SK-N-SH (cell line): Measurements from ENCODE around the gene TP53TG5. TPM values are rescaled to one million over a fixed set of nuclear protein-coding genes. Genes with fewer than 3 reads are reported as not detected.
A peak's percentile ranks its signal among the peaks of the same experiment; 100 is the strongest.

Experiments used
- CTCF ChIA-PET: fragments of 300-600, 350-600 bp; formaldehyde crosslinking; extraction: SDS; loops from one replicate; lab custom pipeline; 2021; lab: Yijun Ruan, JAX
- POLR2A ChIA-PET: fragments of 350-600 bp; sonication (Branson Sonifier 250); formaldehyde crosslinking; extraction: SDS; loops from one replicate; lab custom pipeline; 2020; ENCODE audit warnings: antibody characterized with exemption, inconsistent platforms; lab: Yijun Ruan, JAX
- DNase-seq: peaks from one replicate; pipeline ENCODE4 v3.0.0; 2012
- H2AFZ ChIP-seq: fragments of 200-600 bp; sonication (generic); 2 replicates; pipeline ENCODE4 v1.8.1; 2016; ENCODE audit warnings: antibody characterized with exemption, mild to moderate bottlenecking, low read depth
- H3F3A ChIP-seq: fragments of 200-600 bp; sonication (generic); replicated peaks from 2 replicates; pipeline ENCODE3; 2016; ENCODE audit warnings: antibody characterized with exemption, mild to moderate bottlenecking; ENCODE audit not compliant: insufficient read depth
- H3K27ac ChIP-seq, 2 experiments: fragments of 200-500 bp in 1 of 2; fragments of 200-600 bp in 1 of 2; sonication (Bioruptor generic) in 1 of 2; sonication (generic), shearing (Covaris generic) in 1 of 2; 2 replicates each; pipeline versions ENCODE4 v1.5.1 to v1.6.1; 2014 to 2016; ENCODE audit warnings: low read depth in 2 of 2, inconsistent platforms in 1 of 2, low read length in 1 of 2, mild to moderate bottlenecking in 1 of 2, mixed read lengths in 1 of 2
- H3K27me3 ChIP-seq: fragments of 200-600 bp; sonication (generic), shearing (Covaris generic); 2 replicates; pipeline ENCODE4 v1.6.1; 2016; ENCODE audit warnings: mixed run types; ENCODE audit not compliant: insufficient read depth
- H3K36me3 ChIP-seq, 2 experiments: fragments of 200-500 bp in 1 of 2; fragments of 200-600 bp in 1 of 2; sonication (Bioruptor generic) in 1 of 2; sonication (generic) in 1 of 2; replicated peaks in 1 of 2; 2 replicates each; pipeline versions ENCODE3 to v1.5.1; 2014 to 2016; ENCODE audit warnings: low read length in 1 of 2, mild to moderate bottlenecking in 1 of 2; ENCODE audit not compliant: insufficient read depth in 2 of 2, control insufficient read depth in 1 of 2
- H3K4me1 ChIP-seq, 2 experiments: fragments of 200-500 bp in 1 of 2; fragments of 200-600 bp in 1 of 2; sonication (Bioruptor generic) in 1 of 2; sonication (generic), shearing (Covaris generic) in 1 of 2; 2 replicates each; pipeline versions ENCODE4 v1.5.1 to v1.6.1; 2014 to 2016; ENCODE audit warnings: low read depth in 1 of 2, low read length in 1 of 2, mixed run types in 1 of 2; ENCODE audit not compliant: insufficient read depth in 2 of 2, control insufficient read depth in 1 of 2
- H3K4me2 ChIP-seq: fragments of 200-600 bp; sonication (generic), shearing (Covaris generic); 2 replicates; pipeline ENCODE4 v1.6.1; 2017; ENCODE audit warnings: mixed run types
- H3K4me3 ChIP-seq, 2 experiments: fragments of 200-500 bp in 1 of 2; fragments of 200-600 bp in 1 of 2; sonication (Bioruptor generic) in 1 of 2; sonication (generic), shearing (Covaris generic) in 1 of 2; 2 replicates each; pipeline versions ENCODE4 v1.5.1 to v1.8.1; 2014 to 2016; ENCODE audit warnings: low read depth in 2 of 2, inconsistent platforms in 1 of 2, low read length in 1 of 2, mild to moderate bottlenecking in 1 of 2, mixed read lengths in 1 of 2, moderate library complexity in 1 of 2
- H3K79me2 ChIP-seq: fragments of 200-600 bp; sonication (generic); 2 replicates; pipeline ENCODE4 v1.8.1; 2017; ENCODE audit warnings: mild to moderate bottlenecking; ENCODE audit not compliant: insufficient read depth
- H3K9ac ChIP-seq: fragments of 200-600 bp; sonication (generic); 2 replicates; pipeline ENCODE4 v1.6.1; 2017; ENCODE audit warnings: mixed run types
- H3K9me2 ChIP-seq: fragments of 200-600 bp; sonication (generic); 2 replicates; pipeline ENCODE4 v1.6.1; 2017; ENCODE audit warnings: mixed run types
- H3K9me3 ChIP-seq: fragments of 200-600 bp; sonication (generic); 2 replicates; pipeline ENCODE4 v1.6.1; 2017; ENCODE audit warnings: mixed run types, mild to moderate bottlenecking, moderate library complexity
- H4K20me1 ChIP-seq: fragments of 200-600 bp; sonication (generic); 2 replicates; pipeline ENCODE4 v1.6.1; 2017; ENCODE audit warnings: mild to moderate bottlenecking, mixed run types; ENCODE audit not compliant: insufficient read depth
- EP300 ChIP-seq, 2 experiments: IDR thresholded peaks; 2 replicates each; pipeline versions ENCODE4 v1.4.0 to v1.6.1; 2012; ENCODE audit warnings: borderline replicate concordance in 1 of 2, low read depth in 1 of 2, low read length in 1 of 2
- GABPA ChIP-seq: IDR thresholded peaks from 2 replicates; pipeline ENCODE4 v1.4.0; 2012; ENCODE audit warnings: low read depth, mild to moderate bottlenecking
- NFIC ChIP-seq: IDR thresholded peaks from 2 replicates; pipeline ENCODE4 v1.4.0; 2012; ENCODE audit warnings: borderline replicate concordance
- REST ChIP-seq: IDR thresholded peaks from 2 replicates; pipeline ENCODE4 v1.6.1; 2012; ENCODE audit warnings: mild to moderate bottlenecking, low read depth, low read length, moderate library complexity
- SIN3A ChIP-seq: IDR thresholded peaks from 2 replicates; pipeline ENCODE4 v1.6.1; 2012; ENCODE audit warnings: low read depth, mild to moderate bottlenecking, low read length, moderate library complexity, borderline replicate concordance
- TCF12 ChIP-seq: IDR thresholded peaks from 2 replicates; pipeline ENCODE4 v1.4.0; 2012
- YY1 ChIP-seq: IDR thresholded peaks from 2 replicates; pipeline ENCODE4 v1.4.0; 2012; ENCODE audit warnings: low read depth, mild to moderate bottlenecking
- ZBTB33 ChIP-seq: IDR thresholded peaks from 2 replicates; pipeline ENCODE4 v1.4.0; 2012; ENCODE audit warnings: low read depth, borderline replicate concordance
- WGBS: methylation state at CpG from one replicate; pipeline ENCODE4 v1.1.6; 2017; ENCODE audit warnings: low lambda C conversion rate; 5-methylcytosine and 5-hydroxymethylcytosine counted together
- polyA plus RNA-seq, 3 experiments: library from polyadenylated mRNA; depleted of rRNA; stranded (reverse); fragments of >200 nt; gene quantifications; 2 replicates each; pipeline ENCODE4 v1.2.3, GENCODE V29; 2012
- TF ChIP-seq, protein P1 (sequence below): fragments of 150-350 bp; IDR thresholded peaks from 2 replicates; pipeline ENCODE4 v1.6.1; 2016; ENCODE audit warnings: mild to moderate bottlenecking, low read depth, low read length

Gene TP53TG5
- polyA plus RNA-seq, 1 of the 3 experiments (the other 2 are of a cell fraction): not detected

GRCh38 chr20:45416917-45417316, 38.8 kb upstream of the TP53TG5 start:
- POLR2A ChIA-PET: interaction anchor here (1.9 kb wide), 1 partner anchor 20 kb away, joined by 7 read pairs; no protein-coding TSS in a partner anchor
- H3K4me2 ChIP-seq: peak overlapping the region; percentile 84
- H3K79me2 ChIP-seq: peaks cover 24% of the 10 kb centered on the region
- no peaks in the 10 kb centered on the region for H3K27me3 ChIP-seq
- no peaks in the 10 kb centered on the region for H3K9me3 ChIP-seq
- no peak overlapping the region for H3K27ac ChIP-seq
- H3K9me2 ChIP-seq: no peaks in the 10 kb centered on the region
- H3K9ac ChIP-seq: peak overlapping the region; percentile 90
- peak overlapping the region; percentile 74 to 100 for H3K4me3 ChIP-seq
- no peak for DNase-seq
- H4K20me1 ChIP-seq: no peaks in the 10 kb centered on the region
- 28% methylated on average over 2 of the region's 2 CpGs for WGBS
- peaks cover 3% of the 10 kb centered on the region for H3F3A ChIP-seq
- H3K36me3 ChIP-seq: peaks cover 16 to 38% of the 10 kb centered on the region in 2 experiments
- CTCF ChIA-PET: interaction anchor here (1.0 to 3.7 kb wide), 6 partner anchors 10 to 354 kb away, joined by 3 to 22 read pairs (median 6); no protein-coding TSS in a partner anchor
- TF ChIP-seq NFIC (no peak), EP300 (IDR thresholded peaks at IDR 0.05; ENCODE audit: borderline replicate concordance in 1 of 2, low read depth in 1 of 2, low read length in 1 of 2) (no peak), GABPA (no peak), TCF12 (no peak), YY1 (no peak), REST (no peak), ZBTB33 (no peak), SIN3A (no peak)
- TF ChIP-seq, protein P1, sequence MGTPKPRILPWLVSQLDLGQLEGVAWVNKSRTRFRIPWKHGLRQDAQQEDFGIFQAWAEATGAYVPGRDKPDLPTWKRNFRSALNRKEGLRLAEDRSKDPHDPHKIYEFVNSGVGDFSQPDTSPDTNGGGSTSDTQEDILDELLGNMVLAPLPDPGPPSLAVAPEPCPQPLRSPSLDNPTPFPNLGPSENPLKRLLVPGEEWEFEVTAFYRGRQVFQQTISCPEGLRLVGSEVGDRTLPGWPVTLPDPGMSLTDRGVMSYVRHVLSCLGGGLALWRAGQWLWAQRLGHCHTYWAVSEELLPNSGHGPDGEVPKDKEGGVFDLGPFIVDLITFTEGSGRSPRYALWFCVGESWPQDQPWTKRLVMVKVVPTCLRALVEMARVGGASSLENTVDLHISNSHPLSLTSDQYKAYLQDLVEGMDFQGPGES: no peak
- peaks cover 6 to 7% of the 10 kb centered on the region in 2 experiments for H3K4me1 ChIP-seq
- H2AFZ ChIP-seq: no peak overlapping the region
